Lower leg skin (tissue), 4 donors: ENCODE results near the gene RAB3B. TPM values are rescaled to one million over a fixed set of nuclear protein-coding genes. Genes with fewer than 3 reads are reported as not detected.

Experiments
- DNase-seq, 2 donors: peaks; one replicate each; pipeline ENCODE4 v3.0.0-alpha.2; 2019; ENCODE audit warnings: low spot score in 2 of 2
- H3K4me3 ChIP-seq: fragments of 200-600 bp; sonication (generic); 2 replicates; pipeline ENCODE4 v1.5.1; 2017; ENCODE audit warnings: mild to moderate bottlenecking, low read depth; ENCODE audit not compliant: poor library complexity, severe bottlenecking
- POLR2A ChIP-seq, 2 donors: fragments of 450-650 bp; IDR thresholded peaks; one replicate each; pipeline ENCODE4 v1.6.1; 2016 to 2017; ENCODE audit warnings: antibody characterized with exemption in 2 of 2, mild to moderate bottlenecking in 1 of 2, moderate library complexity in 1 of 2
- WGBS, 2 donors: methylation state at CpG; one replicate each; pipeline ENCODE4 v1.1.5; 2018; 5-methylcytosine and 5-hydroxymethylcytosine counted together
- intact Hi-C: fragments of 100-400 bp; cut with DNase I; formaldehyde crosslinking; loops from one replicate; pipeline ENCODE4 v1.15.0; 2023; ENCODE audit warnings: low total_unique reads
- total RNA-seq, 4 donors: library from RNA; depleted of rRNA; stranded (reverse); fragments of >200 nt; gene quantifications; one replicate each; pipeline ENCODE4 v1.1.0, GENCODE V29; 2016
- TF ChIP-seq, protein P1 (sequence below), 3 donors: fragments of 450-650 bp; IDR thresholded peaks; one replicate each; pipeline ENCODE4 v1.5.1; 2016; ENCODE audit warnings: antibody characterized with exemption in 3 of 3, mild to moderate bottlenecking in 3 of 3, moderate library complexity in 2 of 3

Gene RAB3B
- total RNA-seq, 4 donors from 2014 or later: 2.4 to 13.7 (median 4.3) TPM

GRCh38 chr1:51927029-51927428, 63.5 kb downstream of the RAB3B start:
- H3K4me3 ChIP-seq: no peak overlapping the region
- 95 to 96% methylated on average over 2 of the region's 2 CpGs for WGBS, 2 donors
- TF ChIP-seq, protein P1, sequence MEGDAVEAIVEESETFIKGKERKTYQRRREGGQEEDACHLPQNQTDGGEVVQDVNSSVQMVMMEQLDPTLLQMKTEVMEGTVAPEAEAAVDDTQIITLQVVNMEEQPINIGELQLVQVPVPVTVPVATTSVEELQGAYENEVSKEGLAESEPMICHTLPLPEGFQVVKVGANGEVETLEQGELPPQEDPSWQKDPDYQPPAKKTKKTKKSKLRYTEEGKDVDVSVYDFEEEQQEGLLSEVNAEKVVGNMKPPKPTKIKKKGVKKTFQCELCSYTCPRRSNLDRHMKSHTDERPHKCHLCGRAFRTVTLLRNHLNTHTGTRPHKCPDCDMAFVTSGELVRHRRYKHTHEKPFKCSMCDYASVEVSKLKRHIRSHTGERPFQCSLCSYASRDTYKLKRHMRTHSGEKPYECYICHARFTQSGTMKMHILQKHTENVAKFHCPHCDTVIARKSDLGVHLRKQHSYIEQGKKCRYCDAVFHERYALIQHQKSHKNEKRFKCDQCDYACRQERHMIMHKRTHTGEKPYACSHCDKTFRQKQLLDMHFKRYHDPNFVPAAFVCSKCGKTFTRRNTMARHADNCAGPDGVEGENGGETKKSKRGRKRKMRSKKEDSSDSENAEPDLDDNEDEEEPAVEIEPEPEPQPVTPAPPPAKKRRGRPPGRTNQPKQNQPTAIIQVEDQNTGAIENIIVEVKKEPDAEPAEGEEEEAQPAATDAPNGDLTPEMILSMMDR (IDR thresholded peaks at IDR 0.05): no peak
- TF ChIP-seq POLR2A (IDR thresholded peaks at IDR 0.05): no peak
- no peak for DNase-seq
- intact Hi-C loops: no loop called here

DNA sequence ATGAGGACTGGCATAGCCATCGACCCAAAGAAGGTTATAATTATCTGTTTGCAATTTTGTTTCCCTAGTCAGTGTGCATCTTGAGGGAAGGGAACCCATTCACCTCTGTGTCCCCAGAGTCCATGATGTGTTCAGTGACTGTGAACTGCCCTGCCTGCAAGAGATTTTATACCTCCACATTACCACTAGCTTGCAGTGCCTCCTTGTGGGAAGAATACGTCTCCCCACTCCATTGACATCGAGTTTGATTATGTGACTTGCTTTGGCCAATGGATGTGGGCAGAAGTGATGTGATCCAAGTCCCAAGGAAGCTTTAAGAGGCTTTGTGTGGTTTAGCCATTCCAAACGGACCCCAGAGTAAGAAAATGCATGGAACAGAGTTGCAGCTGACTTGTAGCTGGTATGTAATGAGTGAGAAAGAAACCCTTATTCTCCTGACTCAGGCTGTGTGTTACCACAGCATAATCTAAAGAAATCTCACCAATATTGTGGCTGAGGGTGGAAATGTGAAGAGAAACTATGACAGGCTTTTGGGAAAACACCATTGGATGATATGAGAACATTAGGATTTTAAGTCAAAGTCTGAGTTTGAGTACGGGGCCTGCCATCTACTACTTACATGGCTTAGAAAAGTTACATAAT, 64.2 kb downstream of the RAB3B start:
- TF ChIP-seq, protein P1 (IDR thresholded peaks at IDR 0.05): no peak
- no peak for TF ChIP-seq POLR2A (IDR thresholded peaks at IDR 0.05)
- DNase-seq: no peak
- WGBS, 2 donors: 75 to 76% methylated on average over 5 of the region's 5 CpGs
- no peak overlapping the region for H3K4me3 ChIP-seq
- intact Hi-C loops: no loop called here

- intact Hi-C loops: no loop called here
- TF ChIP-seq POLR2A (IDR thresholded peaks at IDR 0.05): no peak
- TF ChIP-seq, protein P1 (IDR thresholded peaks at IDR 0.05): no peak
- H3K4me3 ChIP-seq: no peak overlapping the region
- WGBS, 2 donors: 68 to 80% methylated on average over 1 of the region's 1 CpG
- DNase-seq: no peak
These were observed 66.0 kb downstream of the RAB3B start for GRCh38 chr1:51924455-51924854.

- TF ChIP-seq POLR2A (IDR thresholded peaks at IDR 0.05): no peak
- TF ChIP-seq, protein P1 (IDR thresholded peaks at IDR 0.05): no peak
- H3K4me3 ChIP-seq: no peak overlapping the region
- intact Hi-C loops: no loop called here
- 77 to 80% methylated on average over 3 of the region's 3 CpGs for WGBS, 2 donors
- DNase-seq: no peak
These were observed 68.5 kb downstream of the RAB3B start for GRCh38 chr1:51922040-51922439.

DNA sequence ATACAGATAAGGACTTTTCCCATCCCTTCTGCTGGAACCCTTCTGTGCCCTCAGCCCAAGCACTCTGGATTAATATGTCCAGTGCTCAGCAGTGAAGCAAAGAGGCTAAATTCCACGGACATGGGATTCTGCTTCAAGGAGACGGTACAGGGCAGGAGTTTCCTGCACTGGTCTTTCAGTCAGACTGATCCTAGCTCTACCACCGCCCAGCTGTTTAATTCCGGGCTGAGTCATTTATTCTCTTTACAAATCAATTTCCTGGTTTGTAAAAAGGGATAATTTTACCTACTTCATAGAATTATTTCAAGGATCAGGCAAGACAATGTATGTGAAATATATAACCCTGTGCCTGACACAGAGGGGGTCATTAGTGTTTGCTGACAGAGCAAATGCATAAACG, 70.4 kb downstream of the RAB3B start:
- no peak for DNase-seq
- intact Hi-C loops: no loop called here
- TF ChIP-seq POLR2A (IDR thresholded peaks at IDR 0.05): no peak
- TF ChIP-seq, protein P1 (IDR thresholded peaks at IDR 0.05): no peak
- no peak overlapping the region for H3K4me3 ChIP-seq
- 77 to 90% methylated on average over 5 of the region's 5 CpGs for WGBS, 2 donors

GRCh38 chr1:51919684-51920083, 70.8 kb downstream of the RAB3B start:
- intact Hi-C loops: no loop called here
- no peak overlapping the region for H3K4me3 ChIP-seq
- WGBS, 2 donors: 90 to 96% methylated on average over 10 of the region's 10 CpGs
- TF ChIP-seq, protein P1 (IDR thresholded peaks at IDR 0.05): no peak
- TF ChIP-seq POLR2A (IDR thresholded peaks at IDR 0.05): no peak
- no peak for DNase-seq
